Measurements from ENCODE around the gene GPATCH3. TPM values are rescaled to one million over a fixed set of nuclear protein-coding genes. Genes with fewer than 3 reads are reported as not detected.

GPATCH3 gene
- total RNA-seq, 2 experiments from 2014 or later: 6.3 to 9.2 TPM

GRCh38 chr1:26911399-26912146, 11.3 kb upstream of the GPATCH3 start:
- POLR2A ChIA-PET: no interaction called here
- H3K36me3 Mint-ChIP-seq: no peaks in the 10 kb centered on the region
- no peaks in the 10 kb centered on the region for H3K9me3 Mint-ChIP-seq

DNA sequence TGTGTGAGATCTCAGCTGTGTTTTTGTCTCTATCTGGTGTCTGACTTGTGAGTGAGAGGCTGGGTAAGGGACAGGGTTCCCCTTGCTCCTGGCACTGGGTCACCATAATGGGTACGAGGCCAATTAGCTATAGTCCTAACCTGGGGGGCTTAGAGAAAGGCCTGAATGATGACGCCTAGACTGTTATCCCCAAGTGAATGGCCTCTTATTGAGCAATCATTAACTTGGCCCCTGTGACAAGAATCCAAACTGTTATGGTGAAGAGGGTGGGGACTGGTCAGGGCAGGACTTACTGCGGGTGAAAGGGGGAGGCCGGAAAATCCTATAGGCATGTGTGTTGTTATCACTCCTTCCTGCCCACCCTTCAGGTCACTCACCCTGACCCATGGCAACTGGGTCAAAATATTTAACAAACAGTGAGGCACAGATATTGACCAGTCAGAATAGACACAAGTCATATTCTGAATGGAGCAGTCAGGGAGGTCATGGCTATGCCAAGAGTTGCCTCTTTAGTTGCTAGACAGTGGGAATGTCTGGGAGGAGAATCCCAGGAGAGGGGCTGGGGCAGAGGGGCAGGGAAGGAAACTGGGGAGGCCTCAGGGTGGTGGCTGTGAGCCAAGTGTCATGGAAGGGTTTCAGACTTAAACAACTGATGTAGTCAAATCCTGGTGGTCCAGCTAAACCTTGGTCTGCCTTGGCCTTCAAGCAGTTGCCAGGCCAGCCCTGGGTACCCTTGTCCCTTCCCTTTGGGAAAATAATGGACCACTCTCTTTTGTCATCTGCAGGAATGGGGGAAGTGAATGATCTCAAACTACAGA, 10.3 kb upstream of the GPATCH3 start:
- H3K9me3 Mint-ChIP-seq: no peaks in the 10 kb centered on the region
- no peak overlapping the region for H3K27ac Mint-ChIP-seq
- intact Hi-C loops (cut with micrococcal nuclease): no loop called here
- CTCF ChIA-PET: no interaction called here
- POLR2A ChIA-PET: interaction anchor here (1.1 to 1.6 kb wide), 2 partner anchors 10 to 70 kb away, joined by 3 to 5 read pairs; partner anchors contain the start of gene GPATCH3
- no peaks in the 10 kb centered on the region for H3K4me1 Mint-ChIP-seq (ENCODE audit: low read depth)
- no peaks in the 10 kb centered on the region for H3K27me3 Mint-ChIP-seq
- DNase-seq: no peak
- H3K4me3 Mint-ChIP-seq: no peak overlapping the region
- H3K36me3 Mint-ChIP-seq: no peaks in the 10 kb centered on the region

More at GRCh38 chr1:26911399-26912146, 11.3 kb upstream of the GPATCH3 start:
- Mint-ChIP-seq H3K27me3 (no peaks in the 10 kb centered on the region), H3K4me1 (ENCODE audit: low read depth) (no peaks in the 10 kb centered on the region), H3K4me3 (no peak overlapping the region), H3K27ac (no peak overlapping the region)
- intact Hi-C loops (cut with micrococcal nuclease): no loop called here
- no peak for DNase-seq
- CTCF ChIA-PET: no interaction called here

- H3K9me3 Mint-ChIP-seq: no peaks in the 10 kb centered on the region
- no peak overlapping the region for H3K4me3 Mint-ChIP-seq
- CTCF ChIA-PET: no interaction called here
- H3K27ac Mint-ChIP-seq: no peak overlapping the region
- intact Hi-C loops (cut with micrococcal nuclease): no loop called here
- no peaks in the 10 kb centered on the region for H3K36me3 Mint-ChIP-seq
- H3K4me1 Mint-ChIP-seq (ENCODE audit: low read depth): no peaks in the 10 kb centered on the region
- no peaks in the 10 kb centered on the region for H3K27me3 Mint-ChIP-seq
- no peak for DNase-seq
- POLR2A ChIA-PET: interaction anchor here (1.1 to 1.6 kb wide), 2 partner anchors 10 to 70 kb away, joined by 3 to 5 read pairs; partner anchors contain the start of gene GPATCH3
These were observed 9.7 kb upstream of the GPATCH3 start for GRCh38 chr1:26909951-26910342.

DNA sequence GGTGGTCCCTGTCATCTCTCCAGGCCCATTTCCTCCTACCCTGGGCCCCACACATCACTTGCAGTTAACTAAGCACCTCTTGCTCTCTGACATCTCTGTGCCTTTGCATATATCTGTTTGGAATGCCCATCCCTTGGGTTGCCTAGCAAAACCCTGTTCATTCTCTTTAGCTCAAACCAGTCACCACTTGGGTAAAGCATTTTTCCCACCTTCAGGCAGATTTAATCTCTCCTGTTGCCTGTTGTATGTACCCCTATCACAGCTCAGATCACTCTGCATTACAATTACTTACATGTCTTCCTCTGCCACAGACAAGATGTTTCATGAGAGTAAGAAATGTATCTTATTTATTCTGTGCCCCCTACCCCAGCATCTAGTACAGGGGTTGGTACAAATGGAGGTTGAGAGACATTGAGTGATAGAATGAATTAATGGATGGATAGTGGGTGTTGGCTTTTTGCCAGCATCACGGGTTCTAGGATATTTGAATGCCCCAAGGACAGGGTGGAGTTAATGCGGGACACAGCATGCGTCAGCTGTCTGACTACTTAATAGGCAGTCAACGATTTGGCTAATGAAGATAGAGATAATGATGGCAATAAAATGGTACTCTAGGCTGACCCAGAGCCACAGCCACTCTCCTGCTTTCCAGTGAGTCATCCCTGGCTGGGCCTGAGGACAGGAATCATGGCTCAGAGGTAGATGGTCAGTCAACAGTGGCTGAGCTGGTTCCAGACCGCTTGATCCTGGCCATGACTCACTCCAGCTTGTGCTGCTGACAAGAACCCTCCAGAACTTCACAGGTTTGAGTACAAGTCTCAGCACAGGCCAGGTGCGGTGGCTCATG, 7.0 kb upstream of the GPATCH3 start:
- ChIA-PET CTCF (no interaction called here), POLR2A (no interaction called here)
- intact Hi-C loops (cut with micrococcal nuclease): no loop called here
- Mint-ChIP-seq H3K9me3 (no peaks in the 10 kb centered on the region), H3K27me3 (no peaks in the 10 kb centered on the region), H3K4me3 (no peak overlapping the region), H3K27ac (no peak overlapping the region), H3K4me1 (ENCODE audit: low read depth) (no peaks in the 10 kb centered on the region), H3K36me3 (no peaks in the 10 kb centered on the region)
- no peak for DNase-seq

DNA sequence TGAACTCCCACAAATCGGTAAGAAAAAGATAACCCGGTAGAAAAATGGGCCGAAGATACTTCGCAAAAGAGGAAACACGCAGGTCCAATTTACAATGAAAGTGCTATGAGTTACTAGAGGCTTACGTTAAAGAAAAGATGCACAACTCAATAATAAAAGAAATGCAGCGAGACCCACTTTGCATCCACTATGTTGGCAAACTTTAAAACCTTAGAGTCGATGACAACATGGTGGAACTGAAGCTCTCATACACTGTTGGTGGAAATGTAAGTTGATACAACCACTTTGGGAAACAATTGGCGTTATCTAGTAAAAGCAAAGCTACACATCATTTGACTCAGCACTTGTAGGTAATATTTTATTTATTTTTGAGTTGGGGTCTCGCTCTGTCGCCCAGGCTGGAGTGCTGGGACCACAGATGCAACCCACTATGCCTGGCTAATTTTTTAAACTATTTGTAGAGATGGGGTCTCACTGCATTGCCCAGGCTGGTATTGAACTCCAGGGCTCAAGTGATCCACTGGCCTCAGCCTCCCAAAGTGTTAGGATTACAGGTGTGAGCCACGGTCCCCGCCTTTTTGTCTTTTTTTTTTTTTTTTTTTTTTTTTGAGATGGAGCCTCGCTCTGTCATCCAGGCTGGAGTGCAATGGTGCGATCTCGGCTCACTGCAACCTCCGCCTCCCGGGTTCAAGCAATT, 696 bp upstream of the GPATCH3 start:
- no peak for DNase-seq
- CTCF ChIA-PET: interaction anchor here (0.7 to 3.4 kb wide), 6 partner anchors 11 to 302 kb away, joined by 3 to 15 read pairs (median 4); partner anchors contain the start of genes GPN2 and NUDC

GRCh38 chr1:26897351-26897750, 2.9 kb downstream of the GPATCH3 start:
- H3K4me3 Mint-ChIP-seq: no peak overlapping the region
- H3K4me1 Mint-ChIP-seq (ENCODE audit: low read depth): peaks cover 25% of the 10 kb centered on the region
- H3K27ac Mint-ChIP-seq: no peak overlapping the region

More for the DNA sequence above, 696 bp upstream of the GPATCH3 start:
- no peaks in the 10 kb centered on the region for H3K27me3 Mint-ChIP-seq
- peak overlapping the region; percentile 96 for H3K27ac Mint-ChIP-seq
- intact Hi-C loops (cut with micrococcal nuclease): loop anchor here (2.0 kb wide), 1 partner anchor 20 kb away; the partner anchor contains the start of gene NUDC
- peak overlapping the region; percentile 91 for H3K4me3 Mint-ChIP-seq
- peaks cover 5% of the 10 kb centered on the region for H3K36me3 Mint-ChIP-seq
- peaks cover 22% of the 10 kb centered on the region for H3K4me1 Mint-ChIP-seq (ENCODE audit: low read depth)
- no peaks in the 10 kb centered on the region for H3K9me3 Mint-ChIP-seq
- POLR2A ChIA-PET: interaction anchor here (0.6 to 3.8 kb wide), 10 partner anchors 8 to 359 kb away, joined by 3 to 33 read pairs (median 6); partner anchors contain the start of genes GPN2 and NUDC

DNA sequence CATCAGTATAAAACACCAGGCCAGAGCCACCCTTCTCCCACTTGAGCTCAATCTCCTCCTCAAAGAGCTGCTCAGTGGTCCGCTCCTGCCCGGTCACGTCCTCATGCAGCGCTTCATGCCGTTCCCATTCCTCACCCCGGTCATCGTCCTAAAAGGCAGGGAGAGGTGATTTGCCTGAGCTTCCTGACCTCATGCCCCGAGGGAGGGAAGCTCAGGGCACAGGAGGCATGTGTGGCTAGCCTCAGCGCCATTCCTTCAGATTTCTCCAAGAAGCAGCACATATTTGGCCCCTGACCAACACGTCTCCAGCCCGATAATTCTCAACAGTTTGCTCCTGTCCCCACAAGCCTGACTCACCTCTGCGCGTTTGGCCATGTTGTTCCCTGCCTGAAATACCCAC, 6.0 kb downstream of the GPATCH3 start:
- CTCF ChIA-PET: interaction anchor here (1.4 kb wide), 1 partner anchor 292 kb away, joined by 3 read pairs; no protein-coding TSS in a partner anchor
- H3K4me3 Mint-ChIP-seq: no peak overlapping the region
- H3K27me3 Mint-ChIP-seq: no peaks in the 10 kb centered on the region
- peaks cover 26% of the 10 kb centered on the region for H3K4me1 Mint-ChIP-seq (ENCODE audit: low read depth)
- H3K27ac Mint-ChIP-seq: no peak overlapping the region
- no peak for DNase-seq
- no peaks in the 10 kb centered on the region for H3K9me3 Mint-ChIP-seq
- intact Hi-C loops (cut with micrococcal nuclease): no loop called here
- peaks cover 17% of the 10 kb centered on the region for H3K36me3 Mint-ChIP-seq
- POLR2A ChIA-PET: no interaction called here

More at GRCh38 chr1:26897351-26897750, 2.9 kb downstream of the GPATCH3 start:
- intact Hi-C loops (cut with micrococcal nuclease): no loop called here
- H3K27me3 Mint-ChIP-seq: no peaks in the 10 kb centered on the region
- CTCF ChIA-PET: interaction anchor here (0.9 to 1.1 kb wide), 2 partner anchors 10 to 293 kb away, joined by 3 read pairs; no protein-coding TSS in a partner anchor
- POLR2A ChIA-PET: no interaction called here
- H3K9me3 Mint-ChIP-seq: no peaks in the 10 kb centered on the region
- H3K36me3 Mint-ChIP-seq: peaks cover 14% of the 10 kb centered on the region
- DNase-seq: no peak

- no peaks in the 10 kb centered on the region for H3K9me3 Mint-ChIP-seq
- H3K4me1 Mint-ChIP-seq (ENCODE audit: low read depth): peaks cover 35% of the 10 kb centered on the region
- no peak for DNase-seq
- H3K36me3 Mint-ChIP-seq: peaks cover 32% of the 10 kb centered on the region
- CTCF ChIA-PET: interaction anchor here (0.6 to 1.9 kb wide), 10 partner anchors 10 to 352 kb away, joined by 3 to 15 read pairs (median 4); partner anchors contain the start of gene GPATCH3
- peak overlapping the region; percentile 85 for H3K27ac Mint-ChIP-seq
- H3K4me3 Mint-ChIP-seq: peak overlapping the region; percentile 90
- intact Hi-C loops (cut with micrococcal nuclease): no loop called here
- no peaks in the 10 kb centered on the region for H3K27me3 Mint-ChIP-seq
- POLR2A ChIA-PET: interaction anchor here (0.6 to 2.8 kb wide), 6 partner anchors 9 to 197 kb away, joined by 3 to 33 read pairs (median 4); partner anchors contain the start of gene GPATCH3
These were observed 9.8 kb downstream of the GPATCH3 start for GRCh38 chr1:26890467-26890796.

- peaks cover 36% of the 10 kb centered on the region for H3K4me1 Mint-ChIP-seq (ENCODE audit: low read depth)
- H3K4me3 Mint-ChIP-seq: peak within 1 kb of the TSS; percentile 90
- peaks cover 37% of the 10 kb centered on the region for H3K36me3 Mint-ChIP-seq
- DNase-seq: peak; percentile 86
- H3K27ac Mint-ChIP-seq: peak within 1 kb of the TSS; percentile 85
- intact Hi-C loops (cut with micrococcal nuclease): no loop called here
- H3K9me3 Mint-ChIP-seq: no peaks in the 10 kb centered on the region
- ChIA-PET POLR2A (interaction anchor here (0.6 to 2.8 kb wide), 9 partner anchors 8 to 389 kb away, joined by 3 to 33 read pairs (median 4); partner anchors contain the start of genes GPATCH3 and NUDC), CTCF (interaction anchor here (0.6 to 1.9 kb wide), 10 partner anchors 10 to 352 kb away, joined by 3 to 15 read pairs (median 4); partner anchors contain the start of gene GPATCH3)
- H3K27me3 Mint-ChIP-seq: no peaks in the 10 kb centered on the region
These were observed 10.5 kb downstream of the GPATCH3 start, which contains the start of gene GPN2 for GRCh38 chr1:26889551-26890466. Gene GPN2 (minus strand): TSS chr1:26890283. CDS start chr1:26890096, 187 bp downstream.

- DNase-seq: no peak
- Mint-ChIP-seq H3K27ac (peak overlapping the region; percentile 85), H3K36me3 (peaks cover 44% of the 10 kb centered on the region), H3K27me3 (no peaks in the 10 kb centered on the region), H3K4me3 (peak overlapping the region; percentile 90), H3K4me1 (ENCODE audit: low read depth) (peaks cover 34% of the 10 kb centered on the region), H3K9me3 (no peaks in the 10 kb centered on the region)
- ChIA-PET CTCF (interaction anchor here (0.9 to 1.8 kb wide), 6 partner anchors 9 to 445 kb away, joined by 3 to 7 read pairs (median 4); partner anchors contain the start of gene GPATCH3), POLR2A (interaction anchor here (0.7 to 2.8 kb wide), 3 partner anchors 23 to 388 kb away, joined by 3 to 28 read pairs (median 5); no protein-coding TSS in a partner anchor)
- intact Hi-C loops (cut with micrococcal nuclease): no loop called here
These were observed 12.0 kb downstream of the GPATCH3 start for GRCh38 chr1:26888231-26888630.

Measured in activated CD4-positive, alpha-beta memory T cell treated with anti-CD3 and anti-CD28 coated beads for 36 hours (primary cell).